Panc1 (cell line): ENCODE measurements around the gene TMPRSS15. TPM values are rescaled to one million over a fixed set of nuclear protein-coding genes. Genes with fewer than 3 reads are reported as not detected.

Experiments used
- ATAC-seq: fragments of 200-7000 bp; cut with Tn5 transposase; 2 replicates; pipeline ENCODE4 v1.9.1; 2020; ENCODE audit warnings: mild to moderate bottlenecking, moderate library complexity
- BruUV-seq: library from RNA; stranded (reverse); fragments of 400-500 nt; replicated peaks from 2 replicates; lab custom pipeline; 2021; lab: Mats Ljungman, UMichigan
- CTCF ChIA-PET: fragments of 300-600 bp; sonication (Branson Sonifier 250); formaldehyde crosslinking; loops from one replicate; lab custom pipeline; 2022; ENCODE audit warnings: antibody characterized with exemption; lab: Charles Lee
- POLR2A ChIA-PET: fragments of 300-600 bp; sonication (Branson Sonifier 250); formaldehyde crosslinking; loops from one replicate; lab custom pipeline; 2022; ENCODE audit warnings: antibody characterized with exemption; lab: Charles Lee
- DNase-seq: peaks from one replicate; pipeline ENCODE4 v3.0.0-alpha.2; 2010; ENCODE audit warnings: low read depth, low spot score
- H3K27ac ChIP-seq: 2 replicates; pipeline ENCODE4 v1.5.1; 2011; ENCODE audit warnings: mild to moderate bottlenecking, low read length, inconsistent platforms
- H3K27me3 ChIP-seq: fragments of 200-500 bp; sonication (Bioruptor generic); 2 replicates; pipeline ENCODE4 v1.6.0; 2014; ENCODE audit warnings: low read length, inconsistent platforms; ENCODE audit not compliant: control insufficient read depth, insufficient read depth
- H3K36me3 ChIP-seq: fragments of 200-500 bp; sonication (Bioruptor generic); 2 replicates; pipeline ENCODE4 v1.5.1; 2014; ENCODE audit warnings: inconsistent platforms, mild to moderate bottlenecking, low read length, moderate library complexity; ENCODE audit not compliant: control insufficient read depth, insufficient read depth
- H3K4me1 ChIP-seq: 2 replicates; pipeline ENCODE4 v1.5.1; 2011; ENCODE audit warnings: inconsistent platforms, mild to moderate bottlenecking, low read length, moderate library complexity; ENCODE audit not compliant: control insufficient read depth, insufficient read depth
- H3K4me3 ChIP-seq, 2 experiments: 2 replicates each; pipeline ENCODE4 v1.5.1; 2011 to 2012; ENCODE audit warnings: low read depth in 2 of 2, low read length in 2 of 2, mild to moderate bottlenecking in 2 of 2, inconsistent platforms in 1 of 2, moderate library complexity in 1 of 2
- H3K9me3 ChIP-seq: fragments of 200-500 bp; sonication (Bioruptor generic); 2 replicates; pipeline ENCODE4 v1.5.1; 2014; ENCODE audit warnings: low read depth, mild to moderate bottlenecking, inconsistent platforms, low read length, moderate library complexity; ENCODE audit not compliant: control insufficient read depth, insufficient read depth
- CTCF ChIP-seq: fragments of 450-650 bp; IDR thresholded peaks from 2 replicates; pipeline ENCODE4 v1.5.1; 2017; ENCODE audit warnings: mild to moderate bottlenecking
- POLR2AphosphoS5 ChIP-seq: IDR thresholded peaks from 2 replicates; pipeline ENCODE4 v1.6.1; 2012; ENCODE audit warnings: mild to moderate bottlenecking, low read depth, low read length, moderate library complexity
- REST ChIP-seq, 2 experiments: IDR thresholded peaks; 2 replicates each; pipeline ENCODE4 v1.6.1; 2011 to 2012; ENCODE audit warnings: low read depth in 2 of 2, control low read depth in 1 of 2, low read length in 1 of 2, mild to moderate bottlenecking in 1 of 2, moderate library complexity in 1 of 2; ENCODE audit not compliant: insufficient read depth in 1 of 2
- SIN3A ChIP-seq: IDR thresholded peaks from 2 replicates; pipeline ENCODE4 v1.6.1; 2012; ENCODE audit warnings: low read depth, mild to moderate bottlenecking, low read length, moderate library complexity, borderline replicate concordance; ENCODE audit not compliant: insufficient read depth
- TCF7L2 ChIP-seq: IDR thresholded peaks from 2 replicates; pipeline ENCODE4 v1.6.1; 2011; ENCODE audit warnings: mild to moderate bottlenecking, low read depth, low read length, inconsistent platforms
- in situ Hi-C: cut with HindIII; loops from 2 replicates; pipeline ENCODE4 v1.10.0; 2016; ENCODE audit warnings: low sequenced_read_pairs, low pct_unique_long_range_greater_than_20kb
- intact Hi-C: fragments of 100-400 bp; cut with micrococcal nuclease; formaldehyde crosslinking; loops from one replicate; pipeline ENCODE4 v1.10.0; 2022; ENCODE audit not compliant: unreplicated experiment
- total RNA-seq: library from RNA; stranded (reverse); gene quantifications from one replicate; pipeline ENCODE4 v1.2.1, GENCODE V29; 2021; ENCODE audit not compliant: unreplicated experiment

Gene TMPRSS15
- total RNA-seq, 1 experiment from 2014 or later = not detected

GRCh38 chr21:18443085-18443484 lies 39.5 kb upstream of the TMPRSS15 start:
- H3K36me3 ChIP-seq = no peaks in the 10 kb centered on the region
- no peaks in the 10 kb centered on the region for H3K4me1 ChIP-seq
- DNase-seq (no peak), ATAC-seq (no peak)
- no peak overlapping the region for H3K4me3 ChIP-seq
- POLR2A ChIA-PET = no interaction called here
- TF ChIP-seq SIN3A = no peak
- no peak for TF ChIP-seq CTCF
- no peaks in the 10 kb centered on the region for H3K27me3 ChIP-seq
- BruUV-seq = no TSS peak
- in situ Hi-C loops = no loop called here
- no peak overlapping the region for H3K27ac ChIP-seq
- CTCF ChIA-PET = no interaction called here
- intact Hi-C loops = no loop called here
- H3K9me3 ChIP-seq = no peaks in the 10 kb centered on the region

- ChIA-PET POLR2A (no interaction called here), CTCF (no interaction called here)
- in situ Hi-C loops = no loop called here
- DNase-seq (no peak), ATAC-seq (no peak)
- H3K4me3 ChIP-seq = no peak overlapping the region
- H3K36me3 ChIP-seq = no peaks in the 10 kb centered on the region
- TF ChIP-seq REST (IDR thresholded peaks at IDR 0.05; ENCODE audit: insufficient read depth in 1 of 2, low read depth in 2 of 2, low read length in 1 of 2) (no peak), TCF7L2 (no peak), POLR2AphosphoS5 (no peak), SIN3A (no peak), CTCF (no peak)
- intact Hi-C loops = no loop called here
- BruUV-seq = no TSS peak
- no peak overlapping the region for H3K27ac ChIP-seq
- H3K9me3 ChIP-seq = no peaks in the 10 kb centered on the region
- no peaks in the 10 kb centered on the region for H3K27me3 ChIP-seq
- no peaks in the 10 kb centered on the region for H3K4me1 ChIP-seq
These were observed 26.8 kb upstream of the TMPRSS15 start for GRCh38 chr21:18430341-18430740.

GRCh38 chr21:18424276-18424675 lies 20.7 kb upstream of the TMPRSS15 start:
- H3K27ac ChIP-seq = no peak overlapping the region
- no peak overlapping the region for H3K4me3 ChIP-seq
- no peak for TF ChIP-seq CTCF
- no peak for TF ChIP-seq REST (IDR thresholded peaks at IDR 0.05; ENCODE audit: insufficient read depth in 1 of 2, low read depth in 2 of 2, low read length in 1 of 2)
- no peak for TF ChIP-seq SIN3A
- ChIA-PET POLR2A (no interaction called here), CTCF (no interaction called here)
- no peaks in the 10 kb centered on the region for H3K36me3 ChIP-seq
- ATAC-seq (no peak), DNase-seq (no peak)
- no TSS peak for BruUV-seq
- H3K27me3 ChIP-seq = no peaks in the 10 kb centered on the region
- no peaks in the 10 kb centered on the region for H3K9me3 ChIP-seq
- in situ Hi-C loops (no loop called here), intact Hi-C loops (no loop called here)
- H3K4me1 ChIP-seq = no peaks in the 10 kb centered on the region
